C4-2B (cell line): ENCODE results near the gene ARHGAP42.

Experiments
- ZFX ChIP-seq: fragments of 450-650 bp; IDR thresholded peaks from 2 replicates; pipeline ENCODE4 v1.6.1; 2017
- TF ChIP-seq, protein P1 (sequence below): fragments of 450-650 bp; conservative IDR thresholded peaks from 2 replicates; pipeline ENCODE4 v1.5.1; 2017; ENCODE audit warnings: mild to moderate bottlenecking

DNA sequence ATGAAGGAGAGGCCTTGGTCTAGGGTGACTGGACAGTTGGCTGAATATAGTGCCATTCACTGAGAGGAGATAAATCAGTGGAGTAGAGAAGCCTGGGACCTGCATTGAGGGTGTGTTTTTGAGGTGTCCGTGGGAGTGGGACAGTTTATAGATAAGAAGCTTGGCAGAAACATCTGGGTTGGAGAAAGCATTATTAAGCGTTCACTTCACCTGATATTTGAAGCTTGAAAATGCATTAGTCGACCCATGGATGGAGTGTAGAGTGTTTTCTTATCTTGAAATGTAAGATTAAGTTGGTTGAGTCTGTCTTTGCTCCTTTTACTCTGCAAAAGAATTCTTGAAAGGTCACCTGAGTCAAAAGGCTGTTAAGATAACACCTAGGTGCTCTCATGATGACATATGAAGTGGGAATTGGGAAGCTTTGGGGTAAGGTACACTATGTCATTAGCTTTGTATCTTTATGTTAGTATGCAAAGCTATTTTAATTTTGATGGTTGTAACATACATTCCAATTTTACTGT, 160.7 kb downstream of the ARHGAP42 start:
- TF ChIP-seq, protein P1, sequence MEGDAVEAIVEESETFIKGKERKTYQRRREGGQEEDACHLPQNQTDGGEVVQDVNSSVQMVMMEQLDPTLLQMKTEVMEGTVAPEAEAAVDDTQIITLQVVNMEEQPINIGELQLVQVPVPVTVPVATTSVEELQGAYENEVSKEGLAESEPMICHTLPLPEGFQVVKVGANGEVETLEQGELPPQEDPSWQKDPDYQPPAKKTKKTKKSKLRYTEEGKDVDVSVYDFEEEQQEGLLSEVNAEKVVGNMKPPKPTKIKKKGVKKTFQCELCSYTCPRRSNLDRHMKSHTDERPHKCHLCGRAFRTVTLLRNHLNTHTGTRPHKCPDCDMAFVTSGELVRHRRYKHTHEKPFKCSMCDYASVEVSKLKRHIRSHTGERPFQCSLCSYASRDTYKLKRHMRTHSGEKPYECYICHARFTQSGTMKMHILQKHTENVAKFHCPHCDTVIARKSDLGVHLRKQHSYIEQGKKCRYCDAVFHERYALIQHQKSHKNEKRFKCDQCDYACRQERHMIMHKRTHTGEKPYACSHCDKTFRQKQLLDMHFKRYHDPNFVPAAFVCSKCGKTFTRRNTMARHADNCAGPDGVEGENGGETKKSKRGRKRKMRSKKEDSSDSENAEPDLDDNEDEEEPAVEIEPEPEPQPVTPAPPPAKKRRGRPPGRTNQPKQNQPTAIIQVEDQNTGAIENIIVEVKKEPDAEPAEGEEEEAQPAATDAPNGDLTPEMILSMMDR: no peak
- no peak for TF ChIP-seq ZFX
